ENCODE measurements around the gene MRGPRD. TPM values are rescaled to one million over a fixed set of nuclear protein-coding genes. Genes with fewer than 3 reads are reported as not detected.
A peak's percentile ranks its signal among the peaks of the same experiment; 100 is the strongest.

MRGPRD gene
- polyA plus RNA-seq, 1 donor, result 0.16 TPM

DNA sequence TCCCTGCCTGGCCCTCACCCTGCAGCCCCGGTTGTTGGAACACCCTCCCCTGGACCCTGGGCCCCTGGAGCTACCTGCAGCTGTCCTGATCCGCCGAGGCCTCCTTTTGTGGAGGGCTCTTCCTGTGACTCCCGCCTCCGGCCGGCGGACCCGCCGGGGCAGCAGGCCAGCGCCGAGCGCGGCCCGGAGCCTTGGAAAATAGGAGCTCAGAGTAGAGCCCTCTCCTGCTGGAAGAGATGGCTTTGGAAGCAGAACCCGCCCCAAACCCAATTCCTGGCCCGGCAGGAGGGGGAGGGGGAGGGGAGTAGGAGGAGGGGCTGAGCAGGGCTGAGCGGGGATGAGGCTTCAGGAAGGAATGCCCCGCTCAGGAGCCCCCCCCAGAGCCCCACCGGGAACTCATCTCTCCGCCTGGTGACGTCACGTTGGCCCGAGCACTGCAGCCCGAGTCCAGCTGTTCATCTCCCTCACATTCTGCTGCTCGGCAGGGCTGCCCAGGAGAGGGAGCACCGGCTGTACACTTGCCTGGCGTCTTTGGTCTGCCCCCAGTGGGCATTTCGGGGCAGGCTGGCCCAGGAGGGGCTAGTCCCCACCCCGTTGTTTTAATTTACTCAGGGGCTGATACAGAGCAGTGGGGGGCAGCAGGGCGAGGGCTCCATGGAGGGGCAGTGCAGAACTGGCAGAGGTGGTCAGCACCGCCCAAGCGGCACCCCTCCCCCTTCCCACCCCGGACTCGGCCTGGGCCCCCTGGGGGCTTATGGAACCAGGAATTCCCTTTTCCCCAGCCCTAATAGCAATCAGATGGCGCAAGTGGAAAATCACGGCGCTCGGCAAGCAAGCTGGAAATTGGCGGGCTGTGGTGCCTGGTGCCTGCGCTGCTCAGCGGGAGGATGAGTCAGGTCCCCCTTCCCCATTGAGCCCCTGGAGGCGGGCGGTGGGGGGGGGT, 32.5 kb upstream of the MRGPRD start, which contains the start of gene MRGPRF:
Gene MRGPRF, minus strand, starts transcription at position 238 of the 943 bp plus-strand sequence. CDS start 3,345 bp downstream, outside the sequence.
- no CpG with 5 or more reads among the region's 43 CpGs for WGBS (ENCODE audit: insufficient coverage, low lambda C conversion rate)
- H3K27me3 ChIP-seq (ENCODE audit: control insufficient read depth, insufficient read depth, low read length), result peaks cover 30% of the 10 kb centered on the region
- peaks cover 47% of the 10 kb centered on the region for H3K4me1 ChIP-seq (ENCODE audit: control insufficient read depth, insufficient read depth, low read length)
- H3K36me3 ChIP-seq (ENCODE audit: control insufficient read depth, insufficient read depth, low read length), result no peaks in the 10 kb centered on the region
- peak; percentile 54 to 56 for DNase-seq
- H3K4me3 ChIP-seq (ENCODE audit: low read length), result peak within 1 kb of the TSS; percentile 45
- peak within 1 kb of the TSS; percentile 73 for H3K27ac ChIP-seq (ENCODE audit: low read length)
- peaks cover 7% of the 10 kb centered on the region for H3K9me3 ChIP-seq (ENCODE audit: control insufficient read depth, low read depth, low read length)

DNA sequence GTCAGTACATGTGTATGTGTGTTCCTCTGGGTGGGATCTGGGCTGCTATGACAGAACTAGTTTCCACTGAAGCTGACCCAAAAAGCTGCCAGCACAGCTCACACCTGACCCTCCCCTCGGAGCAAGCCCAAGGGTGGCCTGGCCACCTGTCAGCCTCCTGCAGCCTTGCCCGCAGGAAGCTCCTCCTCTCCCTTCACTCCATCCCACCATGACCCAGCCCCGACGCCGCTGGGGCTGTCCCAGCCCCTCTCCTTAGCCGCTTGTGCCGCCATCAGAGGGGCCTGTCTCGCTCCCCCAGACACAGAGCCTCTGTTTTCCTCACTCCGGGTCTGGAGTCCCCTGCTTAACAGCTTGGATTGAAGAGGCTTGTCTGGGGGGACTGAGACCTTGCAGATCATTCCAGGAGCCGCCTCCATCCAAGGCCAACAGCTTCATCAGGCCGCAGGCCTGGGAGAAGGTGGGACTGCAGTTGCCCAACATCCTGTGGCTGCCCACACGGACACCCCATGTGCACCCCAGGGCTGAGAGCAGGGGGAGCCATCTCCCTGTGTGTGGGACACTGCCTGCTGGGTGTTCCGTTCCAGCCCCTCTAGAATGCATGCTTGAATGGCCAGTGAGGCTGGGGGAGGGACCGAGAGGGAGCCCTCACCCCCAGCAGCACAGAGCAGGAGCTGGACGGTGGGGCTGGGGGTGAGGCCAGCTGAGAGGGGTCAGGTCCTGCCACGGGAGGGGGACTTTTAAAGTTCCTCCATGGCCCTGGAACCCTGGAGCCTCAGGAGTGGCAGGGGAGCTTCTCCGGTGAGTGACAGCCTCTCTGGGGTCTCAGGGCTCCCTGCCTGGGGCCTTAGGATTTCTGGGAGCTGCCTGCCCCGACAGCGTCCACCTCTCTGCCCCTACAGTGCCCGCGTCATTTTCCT, 31.6 kb upstream of the MRGPRD start:
- H3K27ac ChIP-seq (ENCODE audit: low read length), result peak overlapping the region; percentile 73
- peak overlapping the region; percentile 45 for H3K4me3 ChIP-seq (ENCODE audit: low read length)
- no peaks in the 10 kb centered on the region for H3K36me3 ChIP-seq (ENCODE audit: control insufficient read depth, insufficient read depth, low read length)
- DNase-seq, result no peak
- peaks cover 30% of the 10 kb centered on the region for H3K27me3 ChIP-seq (ENCODE audit: control insufficient read depth, insufficient read depth, low read length)
- H3K4me1 ChIP-seq (ENCODE audit: control insufficient read depth, insufficient read depth, low read length), result peaks cover 57% of the 10 kb centered on the region
- H3K9me3 ChIP-seq (ENCODE audit: control insufficient read depth, low read depth, low read length), result peaks cover 7% of the 10 kb centered on the region
- no CpG with 5 or more reads among the region's 21 CpGs for WGBS (ENCODE audit: insufficient coverage, low lambda C conversion rate)

DNA sequence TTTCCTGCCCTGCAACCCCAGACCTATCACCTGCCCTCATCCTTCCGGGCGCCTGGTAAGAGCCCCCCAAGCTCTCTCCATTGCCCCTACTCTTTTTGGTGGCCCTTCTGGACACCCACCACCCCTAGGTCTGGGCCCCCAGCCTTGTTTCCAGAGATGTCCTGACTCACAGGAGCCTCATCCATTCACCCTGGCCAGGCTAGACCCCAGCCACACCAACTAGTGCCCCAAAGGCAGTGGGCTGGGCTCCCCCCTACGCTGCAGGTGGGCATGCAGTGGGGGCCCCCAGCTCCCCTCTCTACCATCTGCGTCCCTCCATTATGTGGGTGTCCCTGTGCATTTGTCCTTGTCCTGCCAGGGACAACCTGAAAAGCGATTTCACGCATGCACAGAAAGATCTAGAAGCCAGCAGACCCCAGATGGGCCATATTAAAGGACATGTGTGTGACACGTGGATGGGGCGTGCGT, 30.9 kb upstream of the MRGPRD start:
- DNase-seq, result no peak
- Histone ChIP-seq H3K9me3 (ENCODE audit: control insufficient read depth, low read depth, low read length) (peaks cover 7% of the 10 kb centered on the region), H3K36me3 (ENCODE audit: control insufficient read depth, insufficient read depth, low read length) (no peaks in the 10 kb centered on the region), H3K4me1 (ENCODE audit: control insufficient read depth, insufficient read depth, low read length) (peaks cover 62% of the 10 kb centered on the region), H3K4me3 (ENCODE audit: low read length) (peak overlapping the region; percentile 35), H3K27me3 (ENCODE audit: control insufficient read depth, insufficient read depth, low read length) (peaks cover 30% of the 10 kb centered on the region), H3K27ac (ENCODE audit: low read length) (peak overlapping the region; percentile 73)
- WGBS (ENCODE audit: insufficient coverage, low lambda C conversion rate), result no CpG with 5 or more reads among the region's 9 CpGs

DNA sequence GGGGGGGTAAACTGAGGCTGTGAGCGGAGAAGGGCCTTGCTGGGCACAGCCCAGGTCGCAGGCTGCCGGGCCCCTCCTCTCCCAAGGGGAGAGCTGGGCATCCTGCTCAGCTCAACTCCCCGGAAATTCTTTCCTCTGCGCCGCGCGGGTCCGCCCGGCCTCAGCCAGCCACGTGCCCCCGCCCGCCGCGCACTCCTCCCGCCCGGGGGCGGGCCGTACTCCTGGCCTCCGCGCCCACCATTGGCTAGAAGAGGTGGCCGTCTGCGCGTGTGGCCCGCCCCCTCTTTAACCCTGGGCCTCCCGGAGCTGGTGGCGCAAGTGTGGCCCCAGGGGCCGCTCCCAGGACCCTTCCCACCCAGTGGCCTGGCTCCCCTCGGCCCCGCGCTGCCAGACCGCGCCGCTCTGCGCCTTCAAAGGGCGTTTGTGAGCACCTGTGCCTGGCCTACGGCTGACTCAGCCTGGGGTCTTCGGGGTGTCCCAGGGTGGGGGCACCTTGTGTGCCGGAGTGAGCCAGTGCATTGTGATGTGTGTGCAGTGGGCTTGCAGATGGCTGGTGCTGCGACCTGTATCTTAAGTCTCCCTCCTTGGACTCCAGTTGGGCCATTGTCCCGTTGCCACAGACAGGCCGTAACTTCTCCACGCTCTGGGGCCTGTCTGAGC, 30.3 kb upstream of the MRGPRD start:
- Histone ChIP-seq H3K27me3 (ENCODE audit: control insufficient read depth, insufficient read depth, low read length) (peaks cover 30% of the 10 kb centered on the region), H3K9me3 (ENCODE audit: control insufficient read depth, low read depth, low read length) (peaks cover 7% of the 10 kb centered on the region), H3K36me3 (ENCODE audit: control insufficient read depth, insufficient read depth, low read length) (no peaks in the 10 kb centered on the region), H3K27ac (ENCODE audit: low read length) (peak overlapping the region; percentile 87), H3K4me3 (ENCODE audit: low read length) (peak overlapping the region; percentile 35), H3K4me1 (ENCODE audit: control insufficient read depth, insufficient read depth, low read length) (peaks cover 65% of the 10 kb centered on the region)
- DNase-seq, result peak; percentile 81 to 90
- WGBS (ENCODE audit: insufficient coverage, low lambda C conversion rate), result no CpG with 5 or more reads among the region's 43 CpGs

DNA sequence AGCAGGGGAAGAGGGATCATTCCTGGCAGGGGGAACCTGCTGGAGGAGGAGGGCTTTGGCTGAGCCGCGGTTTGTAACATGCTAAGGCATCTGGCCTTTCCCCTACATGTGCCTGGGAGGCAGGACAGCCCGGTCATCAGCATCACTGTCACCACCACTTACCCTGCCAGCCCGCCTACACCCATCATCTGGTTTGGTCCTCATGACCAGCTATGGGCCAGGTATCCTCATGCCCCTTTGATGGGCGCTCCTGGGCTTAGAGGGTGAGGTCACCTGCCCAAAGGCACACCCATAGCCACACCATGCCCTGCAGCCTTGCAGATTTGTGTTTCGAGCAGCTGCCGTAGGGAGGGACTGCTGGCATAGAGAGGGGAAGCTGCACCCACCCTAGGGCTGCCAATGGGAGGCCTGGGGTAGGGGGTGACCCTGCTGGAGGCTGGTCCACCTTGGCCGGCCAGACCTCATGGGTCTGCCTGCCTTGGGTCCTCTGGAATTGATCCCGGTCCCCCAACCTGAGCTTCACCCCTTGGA, 29.6 kb upstream of the MRGPRD start:
- Histone ChIP-seq H3K4me3 (ENCODE audit: low read length) (peak overlapping the region; percentile 32), H3K4me1 (ENCODE audit: control insufficient read depth, insufficient read depth, low read length) (peaks cover 66% of the 10 kb centered on the region), H3K27me3 (ENCODE audit: control insufficient read depth, insufficient read depth, low read length) (peaks cover 30% of the 10 kb centered on the region), H3K36me3 (ENCODE audit: control insufficient read depth, insufficient read depth, low read length) (no peaks in the 10 kb centered on the region), H3K27ac (ENCODE audit: low read length) (peak overlapping the region; percentile 87), H3K9me3 (ENCODE audit: control insufficient read depth, low read depth, low read length) (peaks cover 7% of the 10 kb centered on the region)
- no CpG with 5 or more reads among the region's 9 CpGs for WGBS (ENCODE audit: insufficient coverage, low lambda C conversion rate)
- no peak for DNase-seq

DNA sequence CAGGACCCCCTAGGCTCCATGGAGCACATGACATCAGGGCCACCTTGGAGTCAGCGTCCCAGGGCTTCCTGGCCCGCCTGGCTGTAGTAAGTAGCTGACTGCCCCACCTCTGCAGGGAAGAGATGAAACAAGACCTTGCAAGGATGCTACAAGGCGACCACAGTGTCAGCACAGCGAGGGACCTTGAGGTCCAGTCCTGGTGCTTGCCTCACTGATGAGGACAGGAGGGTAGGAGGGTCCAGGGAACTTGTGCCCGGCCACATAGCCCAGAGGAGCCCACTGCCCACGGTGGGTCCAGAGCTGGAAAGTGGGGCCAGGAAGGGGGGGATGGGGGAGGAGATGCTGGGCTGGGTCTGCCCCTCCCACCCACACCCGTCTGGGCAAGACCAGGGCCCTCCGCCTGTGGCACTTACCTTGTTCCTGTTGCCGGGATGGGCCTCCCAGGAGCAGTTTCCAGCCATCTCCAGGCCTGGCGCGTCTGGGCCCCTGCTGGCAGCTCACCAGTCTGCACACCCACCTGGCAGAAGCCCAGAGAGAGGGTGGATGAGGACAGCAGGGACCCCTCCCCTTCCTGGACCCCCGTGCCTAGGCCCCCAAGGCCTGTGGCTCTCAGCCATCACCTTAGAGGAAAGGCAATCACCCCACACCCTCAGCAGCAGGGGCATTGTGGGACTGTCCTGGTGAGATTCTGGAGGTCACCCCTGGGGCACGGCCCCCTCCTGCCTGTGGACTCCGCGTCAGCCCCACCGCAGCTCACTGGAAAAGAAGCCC, 28.8 kb upstream of the MRGPRD start:
- peaks cover 63% of the 10 kb centered on the region for H3K4me1 ChIP-seq (ENCODE audit: control insufficient read depth, insufficient read depth, low read length)
- DNase-seq, result peak in 1 of 2 donors; percentile 16

DNA sequence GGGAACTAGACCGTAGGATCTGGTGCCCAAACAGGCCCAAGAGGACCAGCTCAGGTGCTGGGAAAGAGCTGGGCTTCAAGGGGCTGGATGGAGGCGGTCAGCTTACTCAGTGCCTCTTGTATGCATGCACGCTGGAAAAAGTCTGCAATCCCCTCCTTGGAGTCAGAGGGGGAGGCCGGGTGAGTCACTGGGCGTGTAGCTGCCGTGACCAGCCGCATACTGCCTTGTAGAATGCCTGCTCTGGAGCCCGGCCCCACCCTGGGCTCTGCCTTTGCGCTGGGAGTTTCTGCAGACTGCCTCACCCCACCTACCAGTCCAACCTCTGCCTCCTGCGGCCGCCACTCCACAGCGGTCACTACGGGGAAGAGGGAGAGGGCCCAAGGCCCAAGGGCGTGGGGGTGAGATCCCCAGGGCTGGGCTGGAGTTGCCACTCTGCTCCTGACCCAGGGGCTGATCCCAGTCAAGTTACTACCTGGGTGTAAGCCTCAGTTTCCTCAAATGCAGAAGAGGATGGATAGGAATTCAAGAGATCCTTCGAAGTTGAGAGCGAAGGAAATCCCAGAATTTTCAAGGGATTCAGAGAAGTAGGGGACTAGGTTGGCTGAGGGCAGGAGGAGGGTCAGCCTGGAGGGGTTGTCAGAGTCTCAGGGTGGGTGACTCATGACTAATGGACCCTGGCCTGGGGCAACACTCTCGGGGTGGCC, 28.1 kb upstream of the MRGPRD start:
- Histone ChIP-seq H3K4me3 (ENCODE audit: low read length) (no peak overlapping the region), H3K36me3 (ENCODE audit: control insufficient read depth, insufficient read depth, low read length) (peaks cover 7% of the 10 kb centered on the region), H3K9me3 (ENCODE audit: control insufficient read depth, low read depth, low read length) (peaks cover 9% of the 10 kb centered on the region), H3K27me3 (ENCODE audit: control insufficient read depth, insufficient read depth, low read length) (peaks cover 21% of the 10 kb centered on the region), H3K4me1 (ENCODE audit: control insufficient read depth, insufficient read depth, low read length) (peaks cover 55% of the 10 kb centered on the region), H3K27ac (ENCODE audit: low read length) (peak overlapping the region; percentile 87)
- WGBS (ENCODE audit: insufficient coverage, low lambda C conversion rate), result no CpG with 5 or more reads among the region's 17 CpGs
- peak; percentile 92 to 93 for DNase-seq

More for the DNA sequence above, 28.8 kb upstream of the MRGPRD start:
- Histone ChIP-seq H3K36me3 (ENCODE audit: control insufficient read depth, insufficient read depth, low read length) (peaks cover 5% of the 10 kb centered on the region), H3K4me3 (ENCODE audit: low read length) (no peak overlapping the region), H3K27me3 (ENCODE audit: control insufficient read depth, insufficient read depth, low read length) (peaks cover 26% of the 10 kb centered on the region), H3K27ac (ENCODE audit: low read length) (peak overlapping the region; percentile 87), H3K9me3 (ENCODE audit: control insufficient read depth, low read depth, low read length) (peaks cover 9% of the 10 kb centered on the region)
- no CpG with 5 or more reads among the region's 16 CpGs for WGBS (ENCODE audit: insufficient coverage, low lambda C conversion rate)

DNA sequence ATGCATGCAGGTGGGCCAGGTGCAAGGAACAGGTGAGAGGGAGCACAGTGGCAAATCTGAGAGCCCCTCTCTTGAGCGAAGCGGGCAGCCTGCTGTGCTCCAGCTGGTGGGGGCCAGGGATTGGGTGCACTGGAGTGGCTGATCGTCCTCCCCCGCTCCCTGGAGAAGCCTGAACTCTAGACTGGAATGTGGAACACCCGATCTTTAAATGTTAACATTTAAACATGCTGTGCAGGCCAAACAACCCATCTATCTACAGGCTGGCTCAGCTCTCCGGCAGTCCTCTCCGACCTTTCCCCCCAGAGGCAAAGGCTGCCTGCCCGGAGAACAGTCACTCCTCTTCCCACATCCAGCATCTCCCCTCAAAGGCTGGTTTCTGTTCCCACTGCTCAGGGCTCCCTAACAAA, 27.2 kb upstream of the MRGPRD start:
- Histone ChIP-seq H3K27me3 (ENCODE audit: control insufficient read depth, insufficient read depth, low read length) (peaks cover 12% of the 10 kb centered on the region), H3K27ac (ENCODE audit: low read length) (peak overlapping the region; percentile 87)

DNA sequence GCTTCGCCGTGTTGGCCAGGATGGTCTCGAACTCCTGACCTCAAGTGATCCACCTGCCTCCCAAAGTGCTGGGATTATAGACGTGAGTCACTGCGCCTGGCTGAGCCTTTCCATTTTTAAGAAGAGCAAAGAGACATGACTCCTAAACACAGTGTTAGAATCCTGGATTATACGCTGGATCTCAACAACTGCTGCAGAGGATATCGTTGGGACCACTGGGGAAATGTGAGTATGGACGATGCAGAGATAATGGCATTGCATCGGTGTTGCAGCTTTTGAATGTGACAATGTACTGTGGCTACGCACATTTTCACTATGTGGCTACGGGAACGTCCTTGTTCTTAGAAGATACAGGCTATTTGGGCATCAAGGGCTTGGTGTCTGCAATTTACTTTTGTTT, 26.0 kb upstream of the MRGPRD start:
- Histone ChIP-seq H3K9me3 (ENCODE audit: control insufficient read depth, low read depth, low read length) (peaks cover 2% of the 10 kb centered on the region), H3K27me3 (ENCODE audit: control insufficient read depth, insufficient read depth, low read length) (peaks cover 2% of the 10 kb centered on the region), H3K27ac (ENCODE audit: low read length) (peak overlapping the region; percentile 87), H3K4me3 (ENCODE audit: low read length) (no peak overlapping the region), H3K36me3 (ENCODE audit: control insufficient read depth, insufficient read depth, low read length) (peaks cover 7% of the 10 kb centered on the region), H3K4me1 (ENCODE audit: control insufficient read depth, insufficient read depth, low read length) (peaks cover 50% of the 10 kb centered on the region)
- DNase-seq, result no peak
- WGBS (ENCODE audit: insufficient coverage, low lambda C conversion rate), result no CpG with 5 or more reads among the region's 12 CpGs

More for the DNA sequence above, 27.2 kb upstream of the MRGPRD start:
- Histone ChIP-seq H3K36me3 (ENCODE audit: control insufficient read depth, insufficient read depth, low read length) (peaks cover 7% of the 10 kb centered on the region), H3K4me3 (ENCODE audit: low read length) (no peak overlapping the region), H3K9me3 (ENCODE audit: control insufficient read depth, low read depth, low read length) (peaks cover 2% of the 10 kb centered on the region), H3K4me1 (ENCODE audit: control insufficient read depth, insufficient read depth, low read length) (peaks cover 50% of the 10 kb centered on the region)
- no CpG with 5 or more reads among the region's 8 CpGs for WGBS (ENCODE audit: insufficient coverage, low lambda C conversion rate)
- DNase-seq, result peak; percentile 57 to 82

Measured in large intestine (tissue), 3 donors.